ENCODE measurements around the gene NIM1K.
A peak's percentile ranks its signal among the peaks of the same experiment; 100 is the strongest.
"Not testable (repeated sequence)": the region's sequence is repeated elsewhere in the genome, so short reads cannot be mapped to it uniquely, and the experiment has no call there.

NIM1K gene

DNA sequence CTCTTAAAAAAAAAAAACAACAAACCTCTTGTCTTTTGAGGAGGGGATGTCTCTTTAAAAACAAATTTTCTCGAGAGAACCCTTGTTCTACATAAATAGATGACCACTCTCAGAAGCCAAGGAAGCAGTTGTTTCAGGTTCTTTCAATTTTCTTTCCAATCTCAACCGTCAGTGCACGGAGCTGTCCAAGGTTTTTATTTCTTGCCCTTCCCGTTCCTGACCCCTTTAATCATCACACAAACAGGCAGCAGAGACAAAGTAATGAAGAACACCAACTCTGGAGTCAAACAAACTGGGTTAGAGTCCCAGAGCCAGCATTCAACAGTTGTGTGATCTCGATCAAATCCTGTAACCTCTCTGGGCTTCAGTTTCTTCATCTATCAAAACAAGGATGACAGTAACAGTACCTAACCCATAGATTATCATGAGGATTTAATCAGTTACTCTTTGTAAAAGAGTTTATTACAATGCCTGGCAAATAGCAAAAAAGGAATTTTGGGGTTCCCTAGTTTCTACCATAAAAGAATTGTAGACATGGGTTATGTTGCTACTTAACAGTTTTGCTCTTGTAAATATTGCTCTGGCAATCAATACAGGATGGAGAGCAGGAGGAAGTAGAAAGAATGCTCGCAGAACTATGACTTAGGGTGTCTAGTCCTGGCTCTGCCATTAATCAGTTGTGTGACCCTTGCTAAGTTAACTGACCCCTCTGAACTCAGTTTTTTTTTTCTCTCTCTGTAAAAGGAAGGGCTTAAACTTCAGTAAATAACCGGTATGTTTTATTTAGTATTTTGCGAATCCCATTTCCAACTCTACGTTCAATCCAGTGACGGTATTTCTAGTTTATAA, 1.0 kb upstream of the NIM1K start:
- DNase-seq (ENCODE audit: low read depth), result peak; percentile 56

DNA sequence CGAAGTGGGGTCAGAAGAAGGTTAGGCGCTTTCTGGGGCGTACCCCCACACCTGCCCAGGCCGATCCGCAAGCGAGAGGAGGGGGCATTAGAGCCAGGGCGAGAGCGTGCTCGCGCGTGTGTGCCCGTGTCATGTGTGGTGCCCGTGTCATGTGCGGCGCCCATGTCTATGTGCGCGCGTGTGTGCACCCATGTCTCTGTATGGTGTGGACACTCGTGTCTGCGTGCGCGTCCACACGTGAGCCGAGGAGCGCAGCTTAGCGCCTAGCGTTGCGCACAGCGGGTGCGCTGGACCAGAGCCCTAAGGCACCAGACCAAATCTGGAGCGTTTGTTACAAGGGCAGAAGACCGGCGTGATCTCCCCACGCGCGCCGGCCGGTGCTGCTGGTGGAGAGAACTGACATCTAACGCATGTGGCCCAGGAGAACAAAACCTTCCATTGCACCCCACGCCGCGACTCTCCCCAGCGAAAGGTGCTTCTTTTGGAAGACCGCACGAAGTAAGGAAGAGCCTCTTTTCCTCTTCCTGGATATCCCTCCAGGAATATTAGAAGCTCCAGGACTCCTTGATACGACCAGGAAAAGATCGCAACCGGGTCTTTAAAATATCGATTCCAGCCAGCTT, 644 bp downstream of the NIM1K start:
- peak; percentile 45 for DNase-seq (ENCODE audit: low read depth)

- DNase-seq (ENCODE audit: low read depth), result peak; percentile 95
Observed at GRCh38 chr5:43193181-43193893, 1.3 kb downstream of the NIM1K start.

DNA sequence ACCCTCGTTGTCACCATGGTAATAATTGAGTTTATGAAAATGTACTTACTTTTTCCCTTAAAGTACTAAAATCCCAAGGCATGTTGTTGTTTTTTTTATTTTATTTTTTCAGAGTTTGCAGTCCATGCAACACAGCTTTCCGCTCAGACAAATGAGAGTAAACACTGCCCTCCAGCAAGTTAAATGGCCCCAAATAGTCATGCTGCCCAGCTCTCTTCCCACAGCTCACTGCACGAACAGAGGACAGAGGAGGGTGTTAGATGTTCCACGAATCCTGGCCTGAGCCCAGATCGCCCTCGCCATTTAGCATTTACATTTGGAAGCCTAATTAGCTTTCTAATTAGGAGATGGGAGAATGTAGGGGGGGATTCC, 1.9 kb downstream of the NIM1K start:
- no peak for DNase-seq (ENCODE audit: low read depth)

GRCh38 chr5:43195670-43196265, 3.7 kb downstream of the NIM1K start:
- no peak for DNase-seq (ENCODE audit: low read depth)

- no peak for DNase-seq (ENCODE audit: low read depth)
Observed at GRCh38 chr5:43197535-43197934, 5.5 kb downstream of the NIM1K start.

DNA sequence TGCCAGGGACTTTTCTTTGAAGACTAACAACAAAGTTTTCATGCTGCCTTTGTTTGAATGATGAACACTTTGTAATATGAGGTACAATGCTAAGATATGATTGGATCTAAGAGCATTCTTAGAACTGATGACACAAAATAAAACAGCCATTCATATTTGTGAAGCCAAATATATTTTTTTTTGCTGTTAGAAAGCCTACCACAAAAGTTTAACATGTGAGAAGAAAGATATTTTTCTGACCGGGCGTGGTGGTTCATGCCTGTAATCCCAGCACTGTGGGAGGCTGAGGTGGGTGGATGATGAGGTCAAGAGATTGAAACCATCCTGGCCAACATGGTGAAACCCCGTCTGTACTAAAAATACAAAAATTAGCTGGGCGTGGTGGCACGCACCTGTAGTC, 9.4 kb downstream of the NIM1K start:
- DNase-seq (ENCODE audit: low read depth), result not testable (repeated sequence)

- no peak for DNase-seq (ENCODE audit: low read depth)
Observed at GRCh38 chr5:43202380-43202779, 10.4 kb downstream of the NIM1K start.

DNA sequence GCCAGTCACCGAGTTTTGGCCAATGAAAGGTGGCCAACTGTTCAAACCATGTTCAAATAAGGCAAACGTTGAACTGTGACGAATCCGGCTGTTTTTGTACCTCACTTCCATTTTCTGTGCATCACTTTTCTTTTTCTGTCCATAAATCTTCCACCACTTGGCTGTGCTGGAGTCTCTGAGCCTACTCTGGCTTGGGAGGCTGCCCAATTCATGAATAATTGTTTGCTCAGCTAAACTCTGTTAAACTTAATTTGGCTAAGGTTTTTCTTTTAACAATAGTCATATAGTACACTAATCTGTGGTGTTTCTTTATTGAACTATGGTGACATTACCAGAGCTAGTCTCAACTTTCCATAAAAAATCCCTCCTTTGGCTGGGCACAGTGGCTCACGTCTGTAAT, 11.3 kb downstream of the NIM1K start:
- no peak for DNase-seq (ENCODE audit: low read depth)

GRCh38 chr5:43204958-43205357, 12.9 kb downstream of the NIM1K start:
- no peak for DNase-seq (ENCODE audit: low read depth)

DNA sequence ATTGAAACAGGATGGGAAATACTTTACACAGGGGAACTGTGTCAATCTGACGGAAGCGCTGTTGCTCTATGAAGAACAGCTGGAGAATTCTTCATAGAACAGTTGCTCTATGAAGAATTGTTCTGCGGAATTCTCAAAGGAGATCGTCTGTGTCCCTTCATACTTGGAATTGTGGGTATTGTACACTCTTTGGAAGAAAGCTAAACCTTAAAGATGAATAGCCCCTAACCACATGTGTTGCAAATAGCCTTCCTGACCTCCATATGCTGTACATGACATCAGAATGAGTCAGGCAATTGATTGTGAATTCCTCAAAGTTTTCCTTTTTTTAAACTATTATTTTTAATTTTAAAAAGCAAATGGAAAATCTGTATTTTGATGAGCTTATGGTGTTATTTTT, 15.6 kb downstream of the NIM1K start:
- peak; percentile 52 for DNase-seq (ENCODE audit: low read depth)

- no peak for DNase-seq (ENCODE audit: low read depth)
Observed at GRCh38 chr5:43208658-43209057, 16.6 kb downstream of the NIM1K start.

DNA sequence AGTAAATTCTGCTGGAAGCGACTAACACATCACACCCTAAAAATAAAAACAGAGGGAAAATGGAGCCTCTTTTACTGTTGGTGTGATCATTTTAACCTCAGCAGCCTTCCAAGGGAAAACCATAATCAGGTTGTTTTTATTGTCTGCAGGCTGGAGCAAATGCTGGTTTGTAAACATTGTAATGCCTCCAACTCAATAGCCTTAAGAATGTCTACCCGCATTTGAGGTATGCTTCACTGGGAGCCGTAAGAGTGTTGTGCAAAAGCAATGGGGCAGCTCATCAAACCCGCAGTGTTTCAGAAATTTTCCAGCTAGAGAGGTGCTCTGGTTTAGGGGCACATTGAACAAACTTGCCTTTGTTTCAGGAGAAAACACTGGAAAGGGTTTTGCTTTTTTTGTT, 17.0 kb downstream of the NIM1K start:
- no peak for DNase-seq (ENCODE audit: low read depth)

GRCh38 chr5:43209833-43210232, 17.8 kb downstream of the NIM1K start:
- DNase-seq (ENCODE audit: low read depth), result no peak

- no peak for DNase-seq (ENCODE audit: low read depth)
Observed at GRCh38 chr5:43210570-43210969, 18.5 kb downstream of the NIM1K start.

DNA sequence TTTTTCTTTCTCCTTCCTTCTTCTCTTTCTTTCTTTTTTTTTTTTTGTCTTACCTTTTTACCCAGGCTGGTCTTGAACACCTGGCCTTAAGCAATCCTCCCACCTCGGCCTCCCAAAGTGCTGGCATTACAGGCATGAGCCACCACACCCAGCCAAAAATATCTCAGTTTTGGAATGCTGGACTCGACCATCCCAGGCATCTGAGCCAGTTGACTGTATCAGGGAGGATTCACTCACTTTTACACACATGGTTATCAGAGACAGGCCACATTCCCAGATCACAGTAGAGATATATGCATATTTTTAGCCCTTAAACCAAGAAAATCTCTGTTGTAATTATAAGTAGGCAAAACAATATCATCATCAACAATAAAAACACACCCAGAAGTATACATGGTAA, 21.9 kb downstream of the NIM1K start:
- no peak for DNase-seq (ENCODE audit: low read depth)

- peak; percentile 55 for DNase-seq (ENCODE audit: low read depth)
Observed at GRCh38 chr5:43215073-43215631, 23.1 kb downstream of the NIM1K start.

DNA sequence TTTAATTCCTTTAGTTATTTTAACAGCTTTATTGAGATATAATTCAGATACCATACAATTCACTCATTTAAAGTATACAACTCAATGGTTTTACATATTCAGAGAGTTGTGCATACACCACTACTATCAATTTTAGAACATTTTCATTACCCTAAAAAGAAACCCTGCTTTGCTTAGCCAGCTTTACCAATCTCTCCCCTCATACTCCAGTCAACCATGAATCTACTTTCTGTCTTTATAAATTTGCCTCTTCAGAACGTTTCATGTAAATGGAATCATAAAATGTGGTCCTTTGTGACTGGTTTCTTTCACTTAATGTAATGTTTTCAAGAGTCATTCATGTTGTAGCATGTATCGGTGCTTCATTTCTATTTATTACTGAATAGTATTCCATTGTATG, 24.9 kb downstream of the NIM1K start:
- DNase-seq (ENCODE audit: low read depth), result no peak

DNA sequence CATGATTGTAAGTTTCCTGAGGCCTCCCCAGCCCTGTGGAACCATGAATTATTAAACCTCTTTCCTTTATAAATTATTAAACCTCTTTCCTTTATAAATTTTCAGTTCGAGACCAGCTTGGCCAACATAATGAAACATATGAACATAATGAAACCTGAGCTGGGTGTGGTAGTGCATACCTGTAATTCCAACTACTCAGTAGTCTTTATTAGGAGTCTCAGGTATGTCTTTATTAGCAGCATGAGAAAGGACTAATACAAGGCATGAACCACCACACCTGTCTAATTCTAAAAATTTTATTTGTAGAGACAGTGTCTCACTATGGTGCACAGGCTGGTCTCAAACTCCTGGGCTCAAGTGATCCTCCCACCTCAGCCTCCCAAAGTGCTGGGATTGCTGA, 27.1 kb downstream of the NIM1K start:
- DNase-seq (ENCODE audit: low read depth), result no peak

DNA sequence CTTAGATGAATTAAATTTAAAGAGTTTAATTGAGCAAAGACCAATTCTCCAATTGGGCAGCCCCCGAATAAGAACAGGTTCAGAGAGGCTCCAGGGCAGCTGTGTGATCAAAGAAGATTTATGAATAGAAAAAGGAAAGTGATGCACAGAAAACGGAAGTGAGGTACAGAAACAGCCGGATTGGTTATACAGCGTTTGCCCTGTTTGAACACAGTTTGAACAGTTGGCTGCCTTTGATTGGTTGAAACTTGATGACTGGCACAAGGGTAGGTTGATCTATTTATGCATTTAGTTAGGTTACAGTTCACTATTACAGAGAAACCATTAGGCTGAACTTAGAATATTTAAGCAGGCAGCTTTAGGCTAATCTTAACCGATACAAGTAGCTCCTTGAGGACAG, 29.5 kb downstream of the NIM1K start:
- no peak for DNase-seq (ENCODE audit: low read depth)

DNA sequence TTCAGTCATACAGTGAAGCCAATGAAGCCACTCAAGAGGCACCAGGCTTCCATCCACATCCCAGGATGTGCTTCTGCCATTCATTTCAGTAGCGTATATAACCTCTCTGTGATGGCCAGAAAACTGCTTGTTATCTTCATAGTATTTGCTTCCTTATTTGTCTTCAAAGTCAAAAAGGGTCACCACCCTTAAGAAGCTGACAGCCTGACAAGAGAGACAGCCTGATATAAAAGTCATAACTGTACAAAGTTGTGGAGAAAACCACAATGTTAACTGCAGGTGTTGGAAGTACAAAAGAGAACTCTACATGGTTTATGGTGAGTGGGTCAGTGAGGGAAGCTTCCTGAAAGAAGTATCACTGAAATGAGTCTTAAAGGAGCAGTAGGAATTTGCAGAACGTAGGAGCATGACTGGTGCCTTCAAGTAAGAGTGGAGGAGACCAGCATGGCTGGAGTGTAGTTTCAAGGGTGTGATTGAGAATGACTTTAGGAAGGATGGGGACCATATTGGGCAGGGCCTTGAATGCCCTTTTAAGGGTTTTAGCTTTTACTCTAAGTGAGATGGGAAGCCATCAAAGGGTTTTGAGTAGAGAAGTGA, 33.7 kb downstream of the NIM1K start:
- DNase-seq (ENCODE audit: low read depth), result no peak

- peak; percentile 70 for DNase-seq (ENCODE audit: low read depth)
Observed at GRCh38 chr5:43227655-43228054, 35.6 kb downstream of the NIM1K start.
